NCI-H2196 treated with DMSO at 0.1 percent for 48 hours (cell line): ENCODE results near the gene SYF2.
"Not testable (repeated sequence)": the region's sequence is repeated elsewhere in the genome, so short reads cannot be mapped to it uniquely, and the experiment has no call there.

Experiments used
- DNase-seq: peaks from one replicate; lab custom pipeline; 2025; ENCODE audit not compliant: unreplicated experiment; lab: John Stamatoyannopoulos, UW

SYF2 gene

DNA sequence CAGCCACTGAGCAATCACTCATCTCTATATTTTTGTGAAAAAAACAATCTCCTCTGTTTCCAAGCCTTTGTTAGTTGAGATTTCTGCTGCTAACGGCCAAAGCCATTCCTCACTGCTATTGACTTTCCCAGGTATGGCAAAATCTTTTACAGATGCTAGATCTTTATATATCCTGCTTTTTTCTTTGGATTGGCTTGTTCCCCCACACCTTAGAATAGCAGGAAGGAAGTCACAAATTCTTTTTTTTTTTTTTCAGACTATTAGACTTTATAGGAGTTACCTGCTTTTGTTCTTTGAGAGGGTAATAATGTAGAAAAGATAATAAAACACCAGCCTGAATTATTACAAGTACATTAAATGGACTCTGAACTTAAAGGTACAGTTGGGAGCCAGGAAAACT lies 24.2 kb downstream of the SYF2 start:
- no peak for DNase-seq

DNA sequence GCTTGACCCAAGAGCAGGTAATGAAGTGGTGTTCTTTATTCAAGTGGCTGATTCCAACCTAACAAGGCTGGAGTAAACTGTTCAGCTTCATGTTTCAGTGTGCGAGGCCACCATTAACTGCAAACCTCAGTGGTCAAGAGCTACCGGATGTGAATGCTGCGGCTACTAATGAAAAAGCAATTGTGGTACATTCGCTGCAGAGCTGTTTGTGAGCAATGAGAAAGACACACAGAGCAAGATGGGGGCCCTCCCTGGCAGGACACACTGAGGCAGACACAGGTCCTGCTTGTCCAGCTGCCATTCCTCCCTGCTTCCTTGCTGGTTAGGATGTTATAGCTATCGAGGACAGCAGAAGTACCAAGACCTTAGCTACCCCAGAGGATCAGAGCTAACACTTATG lies 26.1 kb downstream of the SYF2 start:
- DNase-seq: no peak

DNA sequence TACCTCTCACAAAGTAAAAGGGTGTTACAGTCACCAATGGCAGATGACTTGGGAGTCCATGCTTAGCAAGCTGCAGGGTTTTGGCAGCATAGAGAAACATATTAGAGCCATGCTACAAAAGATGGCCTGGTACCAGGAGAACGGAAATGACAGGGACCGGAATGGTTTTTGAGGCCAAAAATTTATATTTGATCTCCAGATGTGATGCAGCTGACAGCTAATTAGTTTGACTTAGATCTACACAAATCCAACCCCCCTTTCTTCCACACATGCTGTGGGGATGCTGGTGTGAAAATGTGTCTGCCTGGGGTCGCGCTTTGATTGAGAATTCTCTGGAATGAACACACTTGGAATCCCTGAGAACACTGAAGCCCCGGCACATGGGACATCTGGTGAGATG lies 26.5 kb downstream of the SYF2 start:
- DNase-seq: no peak

DNA sequence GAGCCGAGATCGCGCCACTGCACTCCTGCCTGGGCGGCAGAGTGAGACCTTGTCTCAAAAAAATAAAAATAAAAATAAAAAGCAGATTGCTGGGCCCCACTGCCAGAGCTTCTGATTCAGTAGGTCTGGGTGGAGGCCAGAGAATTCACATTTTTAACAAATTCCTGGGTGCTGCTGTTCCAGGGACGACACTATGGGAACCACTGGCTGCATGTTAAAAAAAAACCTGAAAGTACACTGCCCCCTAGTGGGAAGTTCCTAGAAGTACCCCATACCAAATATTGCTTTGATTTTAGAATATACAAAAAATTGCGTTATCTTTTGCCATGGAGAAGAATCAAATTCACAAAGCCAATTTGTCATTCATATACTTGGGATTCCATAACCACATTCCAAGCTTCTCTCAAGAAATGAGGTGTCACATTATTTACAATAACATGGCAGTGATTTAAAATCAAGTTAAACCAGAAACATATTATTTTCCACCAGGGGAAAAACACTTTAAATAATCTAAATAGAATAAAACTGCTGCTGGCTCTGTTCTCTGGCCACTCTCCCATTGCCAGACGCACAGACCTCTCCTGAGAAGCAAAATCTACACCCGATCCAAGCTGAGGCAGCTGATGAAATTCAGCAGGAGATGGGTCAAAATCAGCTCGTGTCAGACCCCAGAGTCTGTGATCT lies 27.4 kb downstream of the SYF2 start:
- peak; percentile 59 for DNase-seq

DNA sequence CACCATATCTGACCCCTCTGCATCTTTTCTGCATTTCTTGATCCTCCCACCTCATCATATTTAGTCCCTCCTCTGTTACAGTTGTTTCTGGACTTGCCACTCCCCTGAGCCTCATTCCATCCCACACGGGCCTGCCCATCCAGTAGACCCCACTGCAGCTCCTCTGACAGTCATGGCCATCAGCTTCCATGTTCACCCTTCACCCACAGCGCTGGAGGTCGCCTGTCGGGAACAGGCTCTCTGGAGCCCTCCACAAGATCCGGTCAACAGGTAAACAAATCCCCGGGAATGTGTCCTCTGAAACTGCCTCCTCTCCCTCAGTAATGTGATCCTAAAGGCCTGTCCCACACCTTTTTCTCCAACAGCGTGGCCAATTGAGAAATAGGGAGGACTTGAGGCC lies 31.3 kb downstream of the SYF2 start:
- no peak for DNase-seq

DNA sequence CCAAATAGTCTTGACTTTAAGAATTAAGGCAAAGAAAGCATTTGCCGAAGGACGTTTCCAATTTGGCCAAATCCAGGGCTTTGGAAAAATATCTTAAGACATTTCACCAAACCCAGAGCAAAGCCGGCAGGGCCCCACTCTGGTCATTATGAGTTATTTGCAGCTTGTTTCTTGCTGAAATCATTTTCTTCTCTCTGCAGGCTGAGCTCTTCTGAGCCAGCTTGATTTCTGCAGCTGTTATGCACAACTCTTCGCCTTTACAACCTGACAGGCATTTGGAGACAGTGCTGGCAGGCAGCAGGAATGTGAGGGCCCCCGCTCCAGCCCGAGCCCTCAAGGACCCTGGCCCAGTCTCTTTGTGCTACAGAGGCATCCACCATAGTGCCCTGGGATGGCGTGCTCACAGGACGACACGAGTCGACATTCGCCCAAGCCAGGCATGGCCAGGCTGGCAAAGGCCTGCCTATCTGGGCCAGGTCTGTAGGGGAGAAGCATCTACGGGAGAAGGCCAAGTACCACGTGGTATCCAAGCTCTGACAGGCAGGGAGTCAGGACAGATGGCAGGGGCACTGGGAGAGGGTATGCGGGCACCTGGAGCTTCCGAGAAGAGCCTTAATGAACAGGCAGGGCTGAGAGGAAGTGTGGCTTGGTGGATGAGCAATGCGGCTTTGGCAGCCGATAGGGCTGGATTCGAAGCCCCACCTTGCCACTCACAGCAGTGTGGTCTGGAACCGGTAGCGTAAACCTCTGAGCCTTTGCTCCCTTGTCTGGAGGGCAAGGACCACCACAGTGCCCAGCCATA lies 32.3 kb downstream of the SYF2 start:
- no peak for DNase-seq

DNA sequence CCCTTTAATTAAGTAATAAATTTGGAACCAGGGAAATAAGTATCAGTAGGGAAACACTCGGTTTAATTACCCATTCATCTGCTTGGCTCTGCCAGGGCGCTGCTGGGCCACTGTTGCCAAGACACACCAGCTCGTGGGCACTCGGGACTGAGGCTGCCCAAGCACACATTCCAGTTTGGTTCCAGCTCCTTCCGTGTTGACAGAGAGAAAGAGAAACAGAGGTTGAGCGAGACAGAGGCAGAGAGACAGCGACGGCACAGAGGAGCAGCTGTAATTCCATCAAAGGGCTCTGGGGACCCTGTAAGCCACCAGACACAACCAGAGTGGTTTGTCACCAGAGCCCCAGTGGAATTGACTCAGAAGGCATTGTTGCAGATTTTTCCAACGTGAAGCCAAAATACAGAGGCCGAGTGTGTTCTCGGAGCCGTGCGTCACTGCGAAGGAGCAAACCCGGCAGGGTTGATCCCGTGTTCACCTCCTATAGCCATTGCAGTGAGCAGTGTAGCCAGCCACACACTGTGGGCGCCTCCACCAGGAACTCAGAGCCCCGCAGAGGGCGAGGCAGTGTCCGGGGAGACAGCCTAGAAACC lies 33.5 kb downstream of the SYF2 start:
- peak; percentile 44 for DNase-seq

DNA sequence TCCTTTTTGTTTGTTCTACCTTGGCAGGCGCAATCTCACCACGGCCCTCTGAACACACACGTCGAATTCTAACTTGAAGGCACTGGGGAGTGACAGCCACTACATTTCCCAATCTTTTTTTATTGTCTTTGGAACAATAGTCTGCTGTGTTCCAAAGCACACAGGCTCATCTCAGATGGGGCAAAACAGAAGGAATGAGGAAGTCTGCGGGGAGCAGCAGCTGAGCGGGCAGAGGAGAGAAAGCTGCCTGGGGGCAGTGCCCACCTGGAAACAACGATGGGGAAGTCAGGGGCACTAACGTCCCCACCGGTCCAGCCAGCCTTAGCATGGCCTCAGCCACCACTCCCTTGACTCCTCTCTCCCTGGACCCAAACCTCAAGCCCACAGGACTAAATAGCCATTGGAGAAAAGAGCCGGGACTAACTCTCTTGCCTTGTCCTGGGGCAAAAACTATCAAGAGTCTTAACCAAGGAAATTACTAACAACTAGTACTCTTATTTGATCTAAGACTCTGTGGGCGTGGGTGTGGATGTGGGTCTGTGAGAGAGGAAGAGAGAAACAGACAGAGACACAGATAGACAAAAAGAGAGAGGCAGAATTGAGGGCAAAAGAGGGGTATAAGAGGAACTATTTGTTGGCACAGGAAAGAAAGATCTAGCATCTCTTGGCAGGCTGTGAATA lies 34.2 kb downstream of the SYF2 start:
- no peak for DNase-seq

DNA sequence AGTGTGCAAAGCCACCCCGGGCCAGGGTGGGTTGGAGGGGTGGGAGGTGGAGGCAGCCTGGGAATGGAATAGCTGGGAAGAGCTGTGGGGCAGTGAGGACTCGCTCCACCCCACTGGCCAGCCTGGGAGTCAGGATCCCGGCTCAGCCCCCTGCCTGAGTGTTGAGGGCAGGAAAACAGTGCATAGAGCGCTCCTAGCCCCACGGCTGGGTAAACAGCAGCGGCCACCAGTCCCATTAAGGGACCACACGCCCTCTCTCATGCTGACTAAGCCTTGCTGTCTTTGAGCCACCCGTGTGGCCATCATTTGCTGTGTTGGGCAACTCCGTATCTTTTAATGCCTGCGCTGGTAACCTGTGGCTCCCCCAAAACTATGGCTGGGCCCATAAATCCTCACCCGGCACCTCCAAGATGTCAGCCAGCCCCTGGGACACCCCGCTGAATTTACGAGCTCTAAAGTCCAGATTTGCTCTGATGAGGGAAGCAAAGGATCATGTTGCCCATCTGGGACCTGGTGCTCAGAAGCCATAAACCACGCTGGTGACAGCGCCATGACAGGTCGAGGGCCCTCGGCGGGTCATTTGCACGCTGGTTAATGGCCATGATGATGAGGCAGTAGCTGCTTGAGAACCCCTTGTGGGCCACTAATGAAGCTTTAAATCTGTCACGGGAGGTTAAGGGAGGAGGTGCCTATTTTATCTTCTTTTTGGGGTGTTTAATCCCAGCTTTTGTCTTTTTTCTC lies 34.9 kb downstream of the SYF2 start:
- no peak for DNase-seq

DNA sequence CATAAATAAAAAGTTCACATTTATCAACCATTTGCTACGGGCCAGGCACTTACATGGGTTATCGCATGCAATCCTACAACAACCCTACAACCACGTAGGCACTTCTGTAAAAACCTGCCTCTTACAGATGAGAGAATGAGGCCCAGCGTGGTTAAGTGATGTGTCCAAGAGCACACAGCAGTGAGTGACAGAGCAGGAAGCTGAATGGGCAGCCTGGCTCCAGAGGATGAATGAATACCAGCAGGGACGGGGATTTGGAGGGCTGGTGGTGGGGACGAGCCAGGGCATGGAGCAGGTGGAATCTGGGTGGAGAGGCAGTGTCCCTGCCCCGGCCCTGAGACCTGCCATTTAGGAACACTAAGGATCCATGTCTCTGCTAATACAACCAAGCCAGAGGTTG lies 35.5 kb downstream of the SYF2 start:
- no peak for DNase-seq

DNA sequence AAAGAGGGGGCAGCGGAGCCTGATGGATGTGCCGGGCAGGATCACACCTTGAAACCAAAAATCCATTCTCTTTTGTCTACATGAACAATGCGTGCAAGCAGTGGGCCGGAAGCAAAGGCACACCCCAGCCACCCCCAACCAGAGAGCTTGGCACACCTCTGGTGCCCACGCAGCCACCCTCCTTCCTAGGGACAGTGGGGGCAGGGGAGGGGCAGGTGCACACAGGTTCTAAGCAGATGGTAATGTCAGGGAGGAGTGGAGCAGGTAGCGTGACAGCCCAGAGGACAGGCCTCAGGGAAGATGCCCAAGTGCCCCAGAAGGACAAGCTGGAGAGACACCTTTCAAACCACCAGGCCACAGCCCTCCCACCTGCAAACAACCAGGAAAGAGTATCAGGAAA lies 36.5 kb downstream of the SYF2 start:
- DNase-seq: no peak

DNA sequence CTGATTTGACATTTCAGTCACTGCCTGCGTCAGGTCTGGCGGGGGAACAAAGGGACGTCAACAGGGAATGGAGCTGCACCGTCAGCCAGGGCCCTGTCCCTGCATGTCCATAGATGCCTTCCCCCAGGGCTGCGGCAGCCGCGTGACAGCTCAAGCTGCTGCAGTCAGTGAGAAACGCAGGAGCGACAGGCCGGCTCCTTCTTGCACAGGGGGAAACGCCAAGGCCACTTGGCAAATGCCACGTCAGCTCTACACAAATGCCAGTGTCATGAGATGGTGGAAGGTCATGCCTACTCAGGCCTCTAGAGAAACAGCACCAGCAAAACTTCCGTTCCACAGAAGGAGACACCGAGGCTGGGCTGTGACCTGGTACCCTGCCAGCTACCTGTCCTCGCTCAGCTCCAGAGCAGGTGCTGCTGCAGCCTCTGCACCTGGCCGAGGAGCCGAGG lies 37.7 kb downstream of the SYF2 start:
- DNase-seq: no peak

DNA sequence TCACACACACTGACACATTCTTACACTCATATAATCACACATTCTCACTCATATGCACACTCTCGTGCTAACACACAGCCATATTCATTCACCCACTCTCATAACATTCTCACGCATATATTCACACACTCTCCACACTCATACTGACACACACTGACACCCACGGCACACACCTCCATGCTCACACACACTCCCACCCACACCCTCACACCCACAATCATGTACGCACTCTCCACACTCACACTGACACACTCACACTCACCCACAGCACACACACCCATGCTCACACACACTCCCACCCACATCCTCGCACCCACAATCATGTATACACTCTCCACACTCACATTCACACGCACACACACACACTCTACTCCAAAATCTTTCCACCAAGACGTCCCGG lies 38.2 kb downstream of the SYF2 start:
- no peak for DNase-seq

DNA sequence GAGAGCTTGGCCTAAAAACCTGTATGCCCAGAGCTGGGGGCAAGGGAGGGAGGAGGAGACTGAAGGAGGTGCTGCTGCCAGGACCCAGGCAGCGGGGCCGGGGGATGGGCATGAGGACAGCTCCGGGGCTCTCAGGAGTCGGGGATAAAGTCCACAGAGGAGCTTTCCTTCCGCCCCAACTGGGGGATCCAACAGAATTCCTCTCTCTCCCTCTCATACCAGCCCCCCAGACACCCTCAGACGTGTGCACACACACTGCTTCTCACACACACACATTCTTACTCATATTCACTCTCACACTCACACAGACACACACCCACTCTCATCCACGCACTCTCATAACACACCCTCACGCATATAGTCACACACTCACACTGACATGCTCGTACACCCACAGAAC lies 39.1 kb downstream of the SYF2 start:
- no peak for DNase-seq

DNA sequence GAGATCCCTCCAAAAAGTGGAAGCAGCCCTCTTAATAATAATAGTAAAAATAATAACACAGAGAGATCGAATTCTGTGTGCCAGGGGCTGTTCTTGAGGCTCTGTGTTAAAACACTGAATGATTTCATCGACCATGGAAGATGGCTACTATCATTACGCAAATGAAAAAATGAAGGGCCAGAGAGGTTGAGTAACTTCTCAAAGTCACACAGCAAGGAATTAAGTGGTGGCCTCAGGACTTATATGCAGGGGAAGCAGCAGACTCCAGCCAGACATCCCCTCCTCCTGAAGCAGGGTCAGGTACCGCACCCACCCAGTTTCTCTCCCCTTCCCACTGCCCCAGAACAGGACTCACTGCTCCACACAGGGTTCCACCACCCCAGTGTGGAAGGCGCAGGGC lies 40.1 kb downstream of the SYF2 start:
- no peak for DNase-seq

DNA sequence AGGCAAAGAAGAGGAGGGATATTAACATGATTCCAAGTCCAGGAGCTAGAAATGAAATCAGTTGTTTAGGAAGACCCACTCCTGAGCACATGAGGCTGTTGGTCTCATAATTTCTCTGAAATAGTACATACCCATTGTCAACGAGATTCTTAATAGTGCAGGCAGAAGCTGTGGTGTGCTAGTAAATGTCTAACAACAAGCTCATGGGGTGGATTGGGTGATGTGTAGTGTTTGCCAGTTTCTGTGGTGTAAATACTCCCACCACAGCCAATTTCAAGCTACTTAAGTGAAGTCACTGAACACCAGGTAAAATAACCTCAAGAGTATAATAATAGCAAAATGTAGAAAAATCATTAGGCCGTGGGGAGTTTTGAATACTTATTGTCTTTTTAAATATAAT lies 42.0 kb downstream of the SYF2 start:
- DNase-seq: no peak

DNA sequence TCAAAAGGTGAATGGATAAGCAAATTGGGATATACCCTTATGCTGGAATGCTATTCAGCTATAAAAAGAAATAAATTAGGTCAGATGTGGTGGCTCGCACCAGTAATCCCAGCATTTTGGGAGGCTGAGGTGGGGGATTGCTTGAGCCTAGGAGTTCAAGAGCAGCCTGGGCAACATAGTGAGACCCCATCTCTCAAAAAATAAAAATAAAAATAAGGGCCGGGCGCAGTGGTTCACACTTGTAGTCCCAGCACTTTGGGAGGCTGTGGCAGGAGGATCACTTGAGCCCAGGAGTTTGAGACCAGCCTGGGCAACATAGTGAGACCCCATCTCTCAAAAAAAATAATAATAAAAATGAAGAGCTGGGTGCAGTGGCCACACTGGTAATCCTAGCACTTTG lies 44.4 kb downstream of the SYF2 start:
- not testable (repeated sequence) for DNase-seq

DNA sequence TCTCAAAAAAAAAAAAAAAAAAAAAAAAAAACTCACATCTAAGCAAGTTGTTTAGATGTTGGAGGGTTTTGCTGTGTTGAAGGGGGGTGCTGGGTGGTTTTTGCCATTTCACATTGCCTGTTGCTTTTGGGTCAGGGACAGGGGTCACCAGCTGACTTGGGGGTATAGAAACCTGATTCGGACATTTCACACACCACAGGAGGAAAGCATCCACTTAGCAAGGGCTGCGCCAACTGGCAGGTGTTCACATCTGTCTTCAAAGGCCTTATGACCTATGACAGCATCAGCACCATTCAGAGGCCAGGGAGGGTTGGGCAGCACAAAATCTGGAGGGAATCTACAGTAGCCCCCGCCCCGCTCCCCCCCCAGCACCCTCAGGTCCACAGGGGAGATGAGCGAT lies 45.2 kb downstream of the SYF2 start:
- DNase-seq: no peak

DNA sequence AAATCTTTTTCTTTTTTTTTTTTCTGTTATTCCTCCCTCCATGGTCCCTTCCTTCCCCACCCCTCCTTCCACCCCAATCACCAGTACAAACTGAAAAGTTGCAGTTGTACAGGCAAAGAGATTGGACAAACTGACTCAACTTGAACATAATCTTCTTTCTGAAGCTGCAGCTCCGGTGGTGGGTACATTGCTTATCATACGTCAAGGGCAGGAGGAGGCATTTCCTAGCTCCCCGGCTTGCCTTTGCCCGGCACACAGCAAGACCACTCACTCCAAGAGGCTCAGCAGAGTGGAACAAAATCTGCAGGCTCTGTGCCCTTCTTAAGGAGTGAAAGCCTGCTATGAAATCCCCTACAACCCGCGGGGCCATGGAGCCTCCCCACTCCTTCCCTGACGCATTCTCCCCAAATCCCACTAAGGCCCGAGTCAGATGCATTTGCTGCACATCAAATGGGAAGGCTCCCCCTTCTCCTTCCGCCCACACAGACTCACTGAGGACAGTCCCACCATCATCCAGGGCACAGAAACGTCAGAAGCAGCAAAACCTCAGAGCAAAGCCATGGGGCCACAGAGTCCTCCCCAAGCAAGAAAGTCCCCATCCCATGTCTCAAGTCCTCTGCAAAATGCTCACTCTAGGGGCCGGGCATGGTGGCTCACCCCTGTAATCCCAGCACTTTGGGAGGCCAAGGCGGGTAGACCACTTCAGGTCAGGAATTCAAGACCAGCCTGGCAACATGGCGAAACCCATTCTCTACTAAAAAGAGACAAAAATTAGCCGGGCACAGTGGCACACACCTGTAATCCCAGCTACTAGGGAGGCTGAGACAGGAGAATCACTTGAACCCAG lies 45.9 kb downstream of the SYF2 start:
- DNase-seq: no peak
